DND-41 (cell line): ENCODE measurements around the gene MCL1.

Experiments
- EZH2 ChIP-seq: IDR thresholded peaks from 3 replicates; pipeline ENCODE4 v1.6.1; 2012; ENCODE audit warnings: borderline replicate concordance, low read depth, mild to moderate bottlenecking, moderate library complexity, low read length, inconsistent platforms; ENCODE audit not compliant: severe bottlenecking
- TF ChIP-seq, protein P1 (sequence below): IDR thresholded peaks from 2 replicates; pipeline ENCODE4 v1.5.1; 2012; ENCODE audit warnings: borderline replicate concordance, low read length, moderate library complexity, mild to moderate bottlenecking; ENCODE audit not compliant: poor library complexity, severe bottlenecking; ENCODE audit errors: extremely low read depth

DNA sequence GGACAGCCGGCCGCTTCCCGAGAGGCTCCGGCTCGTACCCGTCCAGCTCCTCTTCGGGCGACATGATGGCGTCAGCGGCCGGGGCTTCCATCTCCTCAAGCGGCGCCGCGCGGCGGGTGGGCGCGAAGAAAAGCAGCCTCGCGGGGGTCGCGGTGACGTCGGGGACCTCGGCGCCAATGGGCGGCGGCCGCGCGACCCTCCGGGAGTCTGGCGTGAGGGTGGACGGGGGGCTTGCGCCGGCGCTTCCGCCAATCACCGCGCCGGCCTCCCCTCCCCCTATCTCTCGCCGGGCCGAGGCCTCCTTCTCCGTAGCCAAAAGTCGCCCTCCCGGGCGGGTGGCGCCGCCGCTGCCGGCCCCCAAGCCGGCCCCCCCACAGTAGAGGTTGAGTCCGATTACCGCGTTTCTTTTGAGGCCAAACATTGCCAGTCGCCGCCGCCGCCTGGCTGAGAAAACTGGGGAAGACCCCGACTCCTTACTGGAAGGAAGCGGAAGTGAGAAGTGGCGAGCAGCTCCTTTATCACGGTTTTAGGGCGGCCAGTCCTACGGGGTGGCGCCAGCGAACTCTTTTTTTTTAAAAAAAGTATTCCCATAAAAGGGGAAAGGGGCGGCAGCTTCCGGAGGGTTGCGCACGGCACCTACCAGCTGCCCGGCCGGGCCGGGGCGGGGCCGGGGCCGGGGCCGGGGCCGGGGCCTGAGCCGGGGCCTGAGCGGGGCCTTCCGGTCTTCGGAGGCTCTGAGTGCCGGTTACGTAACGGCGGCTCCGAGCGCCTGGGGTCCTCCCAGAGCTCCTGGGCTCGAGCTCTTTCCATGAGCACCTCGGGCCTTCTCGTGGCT, at the start of gene MCL1:
- TF ChIP-seq, protein P1, sequence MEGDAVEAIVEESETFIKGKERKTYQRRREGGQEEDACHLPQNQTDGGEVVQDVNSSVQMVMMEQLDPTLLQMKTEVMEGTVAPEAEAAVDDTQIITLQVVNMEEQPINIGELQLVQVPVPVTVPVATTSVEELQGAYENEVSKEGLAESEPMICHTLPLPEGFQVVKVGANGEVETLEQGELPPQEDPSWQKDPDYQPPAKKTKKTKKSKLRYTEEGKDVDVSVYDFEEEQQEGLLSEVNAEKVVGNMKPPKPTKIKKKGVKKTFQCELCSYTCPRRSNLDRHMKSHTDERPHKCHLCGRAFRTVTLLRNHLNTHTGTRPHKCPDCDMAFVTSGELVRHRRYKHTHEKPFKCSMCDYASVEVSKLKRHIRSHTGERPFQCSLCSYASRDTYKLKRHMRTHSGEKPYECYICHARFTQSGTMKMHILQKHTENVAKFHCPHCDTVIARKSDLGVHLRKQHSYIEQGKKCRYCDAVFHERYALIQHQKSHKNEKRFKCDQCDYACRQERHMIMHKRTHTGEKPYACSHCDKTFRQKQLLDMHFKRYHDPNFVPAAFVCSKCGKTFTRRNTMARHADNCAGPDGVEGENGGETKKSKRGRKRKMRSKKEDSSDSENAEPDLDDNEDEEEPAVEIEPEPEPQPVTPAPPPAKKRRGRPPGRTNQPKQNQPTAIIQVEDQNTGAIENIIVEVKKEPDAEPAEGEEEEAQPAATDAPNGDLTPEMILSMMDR: no peak
- TF ChIP-seq EZH2: no peak
